ENCODE measurements around the gene C8G. TPM values are rescaled to one million over a fixed set of nuclear protein-coding genes. Genes with fewer than 3 reads are reported as not detected.

The C8G gene
- 1 to 10 TPM in 1 of 12 donors, under 1 TPM in 7, not detected in 4; 0.27 to 1.2 (median 0.48) TPM for polyA plus RNA-seq (ENCODE audit: insufficient read length in 12 of 12)
- long read RNA-seq, donor 1, partial matches to known transcripts, result 0 of 3 reads
- long read RNA-seq, donor 1, other reads (novel, unspliced or antisense), result 0 of 3 reads
- long read RNA-seq, donor 2, result 0 reads
- long read RNA-seq, donor 3, result 0 reads
- long read RNA-seq, donor 4, result 0 reads
- long read RNA-seq, donor 5, result 0 reads
- long read RNA-seq, donor 6, result 0 reads
- long read RNA-seq, donor 7, partial matches to known transcripts, result 0 of 1 reads
- long read RNA-seq, donor 7, other reads (novel, unspliced or antisense), result 0 of 1 reads
- long read RNA-seq, donor 8, result 0 reads
- long read RNA-seq, donor 9, result 0 reads
- long read RNA-seq, donor 10, result 0 reads
- long read RNA-seq, donor 11, result 0 reads

DNA sequence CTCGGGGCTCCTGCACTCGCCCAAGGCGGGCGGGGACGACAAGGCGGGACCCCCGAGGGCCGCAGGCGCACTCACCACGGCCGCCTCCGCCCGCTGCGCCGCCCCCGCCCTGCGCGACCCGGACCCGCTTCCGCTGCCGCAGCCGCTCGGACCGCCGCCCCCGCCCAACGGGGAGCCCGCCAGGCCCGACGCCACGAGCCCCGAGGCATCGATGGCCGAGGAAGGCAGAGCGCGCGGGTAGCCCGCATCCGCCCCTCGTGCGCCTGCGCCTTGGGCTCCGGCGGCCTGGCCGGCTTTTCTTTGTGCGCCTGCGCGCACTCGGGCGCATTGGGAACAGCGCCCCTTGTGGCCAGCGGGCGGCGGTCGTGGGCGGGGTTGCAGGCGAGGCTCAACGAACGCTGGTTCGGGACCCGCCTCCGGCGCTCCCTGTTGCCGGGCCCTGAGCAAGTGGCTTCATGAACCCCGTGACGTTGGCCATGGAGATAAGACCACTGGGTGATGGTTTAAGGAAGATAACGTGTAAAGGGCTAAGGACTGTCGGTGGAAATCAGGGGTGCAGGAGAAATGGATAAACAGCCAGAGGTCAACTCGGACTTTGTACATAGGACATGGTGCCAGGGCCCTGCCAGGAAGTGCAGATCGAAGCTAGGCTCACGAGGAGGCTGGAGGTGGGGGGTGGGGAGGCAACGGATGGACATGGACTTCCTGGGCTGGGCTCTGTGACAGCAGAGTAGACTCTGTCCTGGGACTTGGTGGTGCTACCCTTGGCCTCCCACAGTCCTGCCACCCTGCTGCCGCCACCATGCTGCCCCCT lies at the start of gene C8G, which contains the start of gene FBXW5:
Gene C8G, plus strand, starts transcription at position 725 of the 814 bp plus-strand sequence. Its CDS starts 78 bp downstream, at position 803.
Gene FBXW5, minus strand, starts transcription at position 220 of the 814 bp plus-strand sequence. CDS start 655 bp downstream, outside the sequence.
- peak; percentile 96 for DNase-seq

DNA sequence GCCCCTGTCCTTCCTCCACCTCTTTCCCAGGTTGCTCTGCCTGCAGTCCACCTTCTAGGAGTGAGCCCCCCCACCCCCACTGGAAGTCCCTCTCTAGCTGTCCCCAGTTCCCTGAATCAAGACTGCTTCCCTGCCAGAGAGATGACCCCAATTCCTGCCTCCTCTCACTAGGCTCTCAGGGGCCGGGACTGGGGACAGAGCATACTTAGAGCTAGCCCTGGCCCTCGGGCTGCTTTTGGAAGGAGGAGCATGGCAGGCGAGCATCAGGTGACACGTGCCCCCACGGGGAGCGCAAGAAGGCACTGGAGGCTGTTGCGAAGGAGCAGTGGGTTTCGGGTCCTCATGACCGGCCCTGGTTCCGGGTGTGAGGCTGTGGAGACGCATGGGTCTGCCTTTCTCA lies 49.0 kb upstream of the C8G start:
- no peak for DNase-seq

DNA sequence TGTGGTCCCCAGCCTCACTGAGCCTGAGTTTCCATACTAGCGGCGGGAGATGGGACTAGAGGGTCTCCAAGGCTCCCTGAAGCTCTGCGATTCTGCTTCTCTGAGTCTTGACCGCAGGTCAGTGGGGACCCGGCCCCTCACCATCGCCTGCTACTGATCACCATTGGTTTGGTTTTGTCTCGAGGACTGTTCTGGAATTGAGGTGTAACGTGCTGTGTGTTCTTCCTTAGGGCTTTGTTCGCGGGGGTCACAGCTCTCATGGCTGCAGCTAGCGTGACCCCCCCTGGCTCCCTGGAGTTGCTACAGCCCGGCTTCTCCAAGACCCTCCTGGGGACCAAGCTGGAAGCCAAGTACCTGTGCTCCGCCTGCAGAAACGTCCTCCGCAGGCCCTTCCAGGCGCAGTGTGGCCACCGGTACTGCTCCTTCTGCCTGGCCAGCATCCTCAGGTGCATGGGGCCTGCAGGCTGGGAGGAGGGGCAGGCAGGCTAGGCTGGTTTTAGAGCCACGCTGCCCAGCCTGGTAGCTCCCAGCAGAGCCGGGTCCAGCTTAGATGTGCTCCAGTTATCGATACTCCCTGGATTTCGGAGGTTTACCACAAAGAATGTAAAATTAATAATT lies 46.5 kb upstream of the C8G start:
- DNase-seq, result no peak

DNA sequence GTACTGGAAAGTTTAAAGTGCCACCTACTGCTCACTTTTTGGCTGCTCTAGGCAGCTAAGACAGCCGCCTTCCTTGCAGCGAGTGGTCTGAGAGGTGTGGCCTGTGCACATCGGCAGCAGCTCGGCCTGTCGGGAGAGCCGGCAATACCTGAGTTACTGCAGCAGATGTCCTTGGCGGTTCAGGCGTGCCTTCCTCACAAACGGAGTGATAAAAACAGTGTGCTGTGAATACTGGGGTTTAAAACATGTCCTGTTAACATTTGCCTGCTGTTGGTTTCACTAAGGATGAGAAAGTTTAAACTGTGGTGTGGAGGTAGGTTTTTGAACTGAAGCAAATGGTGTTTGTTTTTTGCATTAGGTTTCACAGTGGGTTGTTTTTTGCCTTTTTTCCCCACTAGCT lies 45.8 kb upstream of the C8G start:
- DNase-seq, result no peak

DNA sequence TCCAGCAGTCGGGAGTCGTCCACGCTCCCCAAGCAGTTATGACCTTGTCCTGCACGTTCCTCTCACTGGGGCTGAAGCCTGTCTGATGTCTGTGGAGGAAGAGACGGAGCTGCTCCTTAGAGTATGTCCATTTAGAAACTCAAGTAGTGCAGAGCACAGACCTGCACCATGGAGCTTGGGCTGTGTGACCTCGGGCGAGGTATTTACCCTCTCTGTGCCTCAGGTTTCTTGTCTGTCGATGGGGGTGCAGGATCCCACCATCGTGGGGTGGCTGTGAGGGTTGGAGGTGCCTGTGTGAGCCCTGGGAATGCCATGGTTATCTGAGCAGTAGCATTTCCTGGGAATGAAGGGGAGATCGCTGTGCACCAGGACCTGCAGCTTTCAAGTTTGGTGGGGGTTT lies 44.5 kb upstream of the C8G start:
- no peak for DNase-seq

DNA sequence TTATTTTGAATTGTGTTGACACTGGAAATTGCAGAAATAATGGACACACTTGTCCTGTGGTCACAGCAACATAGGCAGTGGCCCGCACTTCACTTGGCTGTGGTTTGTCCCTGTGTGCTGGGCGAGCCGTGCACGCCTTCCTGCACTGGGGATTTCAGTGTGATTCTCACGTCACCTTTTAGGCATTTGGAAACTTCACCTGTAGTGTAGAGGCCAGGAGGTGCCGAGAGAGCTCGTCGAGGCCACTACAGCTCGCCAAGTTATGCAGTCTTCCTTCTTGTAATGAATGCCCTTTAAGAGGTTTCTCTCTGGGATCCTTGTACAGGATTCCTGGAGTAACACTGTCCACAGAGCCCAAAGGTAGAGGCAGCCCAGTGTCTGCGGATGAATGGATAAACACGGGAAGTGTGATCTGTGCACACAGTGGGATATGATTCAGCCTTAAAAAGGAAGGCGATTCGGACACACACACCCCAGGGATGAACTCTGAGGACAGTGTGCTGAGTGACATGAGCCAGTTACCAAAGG lies 44.0 kb upstream of the C8G start:
- DNase-seq, result no peak

DNA sequence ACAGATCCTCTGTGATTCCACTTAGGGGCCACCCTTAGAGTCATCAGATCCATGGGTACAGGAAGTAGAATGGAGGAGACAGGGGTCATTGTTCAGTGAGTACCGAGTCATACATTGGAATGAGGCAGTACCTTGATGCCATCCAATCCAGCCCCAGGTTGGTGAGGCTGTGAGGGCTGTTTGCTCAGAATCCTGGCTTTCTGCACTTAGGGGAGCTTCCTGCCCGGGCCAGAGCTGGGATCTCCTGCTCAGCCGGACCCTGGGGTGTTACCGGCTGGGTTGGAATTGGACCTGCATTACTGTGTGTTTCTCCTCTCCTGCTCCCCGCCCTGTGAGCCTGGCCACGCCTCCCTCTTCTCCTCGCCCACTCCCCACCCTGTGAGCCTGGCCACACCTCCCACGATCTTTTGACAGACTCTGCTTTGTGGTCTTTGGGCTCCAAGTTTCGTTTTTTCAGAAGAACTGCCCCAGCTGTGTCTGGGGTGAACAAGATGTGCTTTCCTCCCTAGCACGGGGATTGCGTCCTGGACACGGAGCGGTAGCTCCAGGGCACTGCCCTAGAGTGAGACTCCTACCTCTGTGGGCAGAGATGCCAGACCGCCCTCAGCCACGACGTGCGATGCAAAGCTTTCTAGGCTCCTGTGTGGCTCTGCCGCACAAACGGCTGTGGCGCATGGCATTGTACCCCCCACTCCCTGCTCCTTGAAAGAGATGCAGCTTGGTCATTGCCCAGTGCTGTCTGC lies 43.4 kb upstream of the C8G start:
- no peak for DNase-seq

DNA sequence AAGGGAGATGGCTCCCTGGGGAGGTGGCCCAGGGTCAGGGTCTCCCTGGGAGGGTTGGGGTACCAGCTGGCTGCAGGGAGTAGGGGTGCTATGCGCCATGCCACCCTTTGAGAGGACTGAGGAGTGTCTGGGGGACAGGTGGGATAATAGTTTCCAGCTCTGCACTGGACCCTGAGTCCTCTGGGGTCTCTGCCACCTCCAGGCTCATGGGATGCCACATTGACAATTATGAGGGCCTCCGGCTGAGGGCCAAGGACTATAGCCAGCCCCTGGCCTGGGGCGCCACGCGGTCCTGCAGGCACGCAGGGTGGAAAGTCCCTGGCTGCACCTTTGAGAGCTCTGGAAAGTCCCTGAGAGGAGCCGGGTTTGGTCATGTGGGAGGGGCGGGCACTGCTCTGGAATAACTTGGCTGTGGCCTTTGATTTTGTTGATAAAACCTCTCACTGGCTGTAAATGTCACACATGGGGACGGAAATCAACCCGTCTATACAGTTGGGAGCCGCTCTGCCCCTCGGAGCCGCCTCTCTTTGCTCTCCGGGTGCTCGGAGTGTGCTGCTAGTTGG lies 42.7 kb upstream of the C8G start:
- no peak for DNase-seq

DNA sequence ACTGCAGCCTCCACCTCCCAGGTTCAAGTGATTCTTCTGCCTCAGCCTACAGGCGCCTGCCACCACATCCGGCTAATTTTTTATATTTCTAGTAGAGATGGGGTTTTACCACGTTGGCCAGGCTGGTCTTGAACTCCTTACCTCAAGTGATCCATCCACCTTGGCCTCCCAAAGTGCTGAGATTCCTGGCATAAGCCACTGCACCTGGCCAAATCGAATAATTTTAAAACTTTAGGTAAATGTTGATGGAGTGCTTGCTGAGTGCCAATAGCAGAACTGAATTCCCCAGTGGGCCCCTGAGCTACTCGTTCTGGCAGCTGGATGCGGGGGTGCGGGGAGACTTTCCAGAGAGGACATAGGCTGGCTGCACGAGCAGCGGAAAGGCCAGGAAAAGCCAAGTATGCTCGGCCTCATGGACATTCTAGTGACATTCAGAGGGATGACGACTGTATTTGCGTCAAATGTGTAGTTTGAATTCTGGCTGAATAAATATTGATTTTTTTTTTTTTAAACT lies 41.9 kb upstream of the C8G start:
- no peak for DNase-seq

DNA sequence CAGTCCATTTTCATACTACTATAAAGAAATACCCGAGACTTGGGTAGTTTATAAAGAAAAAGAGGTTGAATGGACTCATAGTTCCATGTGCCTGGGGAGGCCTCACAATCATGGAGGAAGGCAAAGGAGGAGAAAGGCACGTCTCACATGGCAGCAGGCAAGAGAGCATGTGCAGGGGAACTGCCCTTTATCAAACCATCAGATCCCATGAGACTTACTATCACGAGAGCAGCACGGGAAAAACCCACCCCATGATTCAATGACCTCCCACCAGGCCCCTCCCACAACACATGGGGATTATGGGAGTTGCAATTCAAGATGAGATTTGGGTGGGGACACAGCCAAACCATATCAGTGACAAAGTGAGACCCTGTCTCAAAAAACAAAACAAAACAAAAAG lies 38.8 kb upstream of the C8G start:
- no peak for DNase-seq

DNA sequence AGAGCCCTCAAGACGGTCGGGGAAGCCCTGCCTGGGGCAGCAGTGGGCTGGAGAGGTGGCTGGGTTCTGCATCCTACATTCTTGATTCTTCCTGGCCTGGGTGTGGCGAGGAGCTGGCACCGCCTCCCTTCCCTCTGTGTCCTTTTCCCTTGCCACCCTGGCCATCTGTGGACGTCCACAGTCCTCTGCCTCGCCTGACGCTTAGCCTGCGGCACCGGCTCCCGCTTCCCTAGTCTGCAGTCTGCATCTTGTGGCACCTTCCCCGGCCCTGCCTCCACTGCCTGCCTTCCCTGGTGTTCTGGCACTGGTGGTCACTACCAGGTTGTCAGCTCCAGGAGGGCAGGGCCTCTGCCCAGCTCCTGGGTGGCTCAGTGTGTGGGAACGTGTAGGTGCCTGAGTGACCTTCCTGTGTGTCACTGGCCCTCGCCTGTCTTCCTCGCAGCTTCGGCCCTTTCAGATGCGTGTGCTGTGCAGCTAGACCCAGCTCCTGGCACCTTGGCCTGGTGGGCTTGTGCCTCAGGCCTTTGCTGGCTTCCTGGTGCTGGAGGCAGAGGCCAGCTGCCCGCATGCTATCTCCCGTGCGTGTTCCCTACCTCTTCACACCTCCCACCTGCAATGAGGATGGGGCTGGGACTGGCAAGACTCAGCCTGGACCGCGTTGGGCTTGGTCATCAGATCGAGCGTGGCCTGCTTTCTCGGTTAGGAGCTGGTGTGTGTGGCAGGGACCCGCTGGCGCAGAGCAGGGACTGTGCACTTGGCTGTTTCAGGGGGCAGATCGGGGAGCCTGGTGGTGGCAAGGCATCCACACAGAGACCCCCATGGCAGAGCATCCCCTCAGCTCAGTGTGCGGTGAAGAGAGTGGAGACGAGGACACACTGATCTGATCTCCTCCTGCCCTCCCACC lies 37.8 kb upstream of the C8G start:
- no peak for DNase-seq

DNA sequence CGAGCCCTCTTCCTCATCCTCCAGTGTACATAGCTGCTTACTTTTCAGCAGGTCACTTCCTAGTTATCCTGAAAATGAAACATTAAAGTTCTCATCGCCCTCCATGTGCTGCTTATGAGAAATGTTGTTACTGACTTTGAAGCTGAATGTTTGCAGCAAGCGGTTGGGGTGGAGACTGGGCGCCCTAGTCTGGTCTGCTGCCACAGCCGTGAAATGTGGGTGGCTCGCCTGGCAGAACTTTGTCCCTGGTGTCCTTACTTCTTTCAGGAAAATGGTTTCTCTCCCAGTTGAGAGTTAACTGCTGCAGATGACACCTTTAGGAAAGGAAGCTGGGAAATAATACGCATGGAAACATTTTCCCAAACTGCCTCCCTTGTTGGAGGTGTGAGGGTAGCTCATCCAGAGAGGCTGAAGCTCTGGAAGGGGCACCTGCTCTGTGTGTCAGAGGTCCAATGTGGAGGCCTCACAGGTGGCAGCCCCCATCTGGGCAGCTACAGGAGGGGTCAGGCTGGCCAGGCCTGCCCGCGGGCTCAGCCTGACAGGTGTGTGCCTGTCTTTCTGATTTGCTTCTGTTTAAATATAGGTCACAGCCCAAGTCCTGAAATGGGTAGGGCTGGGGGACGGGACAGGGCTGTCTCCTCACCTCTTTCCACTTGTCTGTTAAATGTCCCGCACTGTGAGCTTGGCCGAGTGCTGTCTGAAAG lies 34.7 kb upstream of the C8G start:
- DNase-seq, result no peak

DNA sequence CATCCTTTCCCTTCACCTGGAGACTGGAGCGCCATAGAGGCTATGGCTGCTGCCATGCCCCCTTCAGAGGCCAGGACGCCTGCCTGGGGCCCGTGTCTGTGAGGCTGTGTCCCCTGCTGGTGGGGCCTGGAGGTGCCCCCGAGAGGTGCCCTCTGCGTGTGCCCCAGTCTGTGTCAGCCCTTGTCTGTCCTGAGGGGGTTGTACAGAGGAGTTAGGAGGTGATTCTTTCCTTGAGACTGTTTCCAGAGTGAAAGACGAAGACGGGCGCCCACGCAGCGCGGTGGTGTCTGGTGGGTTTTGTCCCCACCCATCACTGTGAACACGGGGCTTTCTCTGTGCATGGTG lies 34.2 kb upstream of the C8G start:
- no peak for DNase-seq

DNA sequence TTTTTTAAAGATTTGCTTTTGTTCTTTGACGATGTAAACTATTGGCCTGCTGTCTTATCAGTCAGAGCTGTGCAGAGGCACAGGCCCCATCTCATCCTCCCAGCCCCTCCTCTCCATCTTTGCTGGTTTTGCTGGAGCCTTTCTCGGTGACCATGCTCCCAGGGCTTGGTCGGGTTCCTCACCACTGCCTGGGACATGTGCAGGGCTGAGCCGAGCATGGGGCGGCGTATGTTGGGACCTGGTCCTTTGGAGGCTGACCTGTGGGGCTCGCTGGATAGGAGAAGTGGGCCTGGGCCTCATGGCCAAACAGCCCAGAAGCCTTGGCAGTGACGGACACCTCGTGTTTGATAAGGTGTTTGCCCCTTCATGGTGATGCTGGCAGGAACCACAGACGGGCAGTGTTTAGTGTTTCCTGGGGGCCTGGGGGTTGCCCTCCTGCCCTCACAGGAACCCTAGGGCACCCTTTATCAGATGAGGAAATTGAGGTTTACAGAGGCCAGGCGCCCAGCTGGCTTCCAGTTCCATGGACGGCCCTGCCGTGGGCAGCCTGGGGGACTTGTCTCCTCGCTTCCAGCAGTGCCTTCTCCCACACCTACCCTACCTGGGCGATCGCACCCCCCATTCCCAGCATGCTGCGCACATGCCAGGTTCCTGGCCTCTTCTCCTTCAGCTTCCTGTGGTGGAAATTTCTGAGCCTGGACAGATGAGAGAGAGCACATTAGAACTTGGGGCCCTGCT lies 31.2 kb upstream of the C8G start:
- DNase-seq, result no peak

DNA sequence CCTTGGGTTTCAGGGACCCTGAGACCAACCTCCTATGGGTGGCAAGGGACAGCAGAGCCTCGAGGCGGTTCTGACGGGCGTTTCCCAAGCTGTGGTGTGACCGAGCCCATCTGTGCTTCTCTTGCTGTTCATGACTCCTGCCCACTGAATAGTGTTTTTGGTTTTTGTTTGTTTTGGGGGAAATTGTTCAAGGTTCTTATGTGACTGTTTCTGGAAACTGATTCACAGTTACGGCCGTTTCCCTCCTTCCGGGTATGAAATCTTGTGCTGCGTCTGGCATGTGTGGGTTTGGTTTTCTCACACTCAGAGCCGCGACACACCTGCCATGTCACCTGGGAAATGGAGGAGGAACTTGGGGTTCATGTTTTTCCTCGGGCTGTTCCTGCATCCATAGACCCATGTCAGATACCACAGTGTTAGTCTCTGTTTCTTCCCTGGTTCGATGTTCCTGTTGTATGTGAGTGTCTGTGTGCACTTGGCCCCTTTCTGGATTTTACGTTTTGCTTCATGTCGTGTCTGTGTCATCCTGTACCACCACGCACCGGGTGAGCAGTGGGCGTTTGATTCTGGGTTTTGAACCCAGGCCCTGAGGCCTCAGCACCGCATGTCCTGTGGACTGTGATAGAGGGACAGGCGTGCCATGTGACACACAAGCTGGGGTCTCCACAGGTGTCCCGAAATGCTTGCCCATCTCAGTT lies 29.3 kb upstream of the C8G start:
- DNase-seq, result no peak

DNA sequence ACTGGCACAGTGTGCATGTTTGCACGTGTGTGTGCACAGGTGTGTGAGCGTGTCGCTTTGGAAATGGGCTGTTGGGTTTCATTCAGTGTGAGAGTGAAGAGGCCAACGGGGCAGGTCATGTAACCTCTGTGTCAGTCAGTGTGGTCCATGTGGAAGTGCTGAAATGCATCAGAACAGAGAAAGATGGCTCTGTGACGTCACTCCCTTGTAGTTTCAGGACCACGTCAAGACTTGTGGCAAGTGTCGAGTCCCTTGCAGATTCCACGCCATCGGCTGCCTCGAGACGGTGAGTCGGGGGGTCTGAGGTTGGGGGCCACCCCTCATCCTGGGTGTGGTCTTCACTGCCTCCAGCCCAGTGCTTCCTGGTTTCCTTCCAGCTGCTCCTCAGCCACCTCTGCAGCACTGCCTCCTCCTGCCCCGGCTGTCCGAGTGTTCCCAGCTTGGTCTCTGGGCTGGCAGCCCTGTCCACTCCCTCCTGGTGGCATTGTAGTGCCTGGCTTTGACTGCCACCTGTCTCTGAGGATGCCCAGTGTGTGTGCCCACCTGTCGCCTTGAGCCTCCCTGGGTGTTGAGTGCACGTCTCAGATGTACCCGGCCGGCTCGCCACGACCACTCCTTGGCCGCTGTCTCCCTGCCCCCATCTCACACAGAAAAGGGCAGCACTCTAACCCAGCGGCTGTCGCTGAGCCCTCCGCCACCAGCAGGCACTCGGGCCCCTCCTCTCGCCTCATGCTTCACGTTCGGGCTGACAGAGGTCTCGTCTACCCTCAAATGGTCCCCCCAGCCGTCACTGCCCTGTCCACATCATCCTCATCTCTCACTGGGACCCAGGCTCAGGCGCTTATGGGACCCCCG lies 28.5 kb upstream of the C8G start:
- DNase-seq, result no peak

DNA sequence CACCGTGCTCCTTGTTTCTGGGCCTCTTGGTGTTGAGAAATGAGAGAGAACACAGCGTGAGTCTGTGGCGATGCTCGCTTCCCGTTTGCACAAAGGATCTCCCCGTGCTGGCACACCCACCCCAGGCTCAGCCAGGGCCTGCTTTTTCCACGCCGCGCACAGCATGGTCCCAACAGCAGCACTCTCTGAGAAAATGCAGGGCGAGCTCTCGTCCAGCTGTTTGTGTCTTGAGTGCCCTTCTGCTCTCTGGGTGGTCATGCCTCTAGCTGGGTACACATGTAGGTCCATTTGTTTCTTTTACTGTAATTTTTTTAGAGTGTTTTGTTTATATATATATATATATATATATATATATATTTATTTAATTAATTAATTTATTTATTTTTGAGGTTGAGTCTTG lies 27.1 kb upstream of the C8G start:
- DNase-seq, result no peak
